ENCODE results near the gene RAPSN. TPM values are rescaled to one million over a fixed set of nuclear protein-coding genes. Genes with fewer than 3 reads are reported as not detected.
A peak's percentile ranks its signal among the peaks of the same experiment; 100 is the strongest.

Gene RAPSN
- total RNA-seq, 1 donor = 0.09 TPM

GRCh38 chr11:47410370-47411264 is 38.3 kb downstream of the RAPSN start:
- no peak for DNase-seq (ENCODE audit: low read depth)
- no peak for TF ChIP-seq CTCF (IDR thresholded peaks at IDR 0.05; ENCODE audit: insufficient read depth, low read length)
- peak overlapping the region; percentile 97 for H3K4me3 ChIP-seq (ENCODE audit: low read depth, low read length)

GRCh38 chr11:47409440-47410369 is 39.2 kb downstream of the RAPSN start:
- no peak for TF ChIP-seq CTCF (IDR thresholded peaks at IDR 0.05; ENCODE audit: insufficient read depth, low read length)
- peak; percentile 32 for DNase-seq (ENCODE audit: low read depth)
- peak overlapping the region; percentile 97 for H3K4me3 ChIP-seq (ENCODE audit: low read depth, low read length)

- DNase-seq (ENCODE audit: low read depth) = peak; percentile 78
- TF ChIP-seq CTCF (IDR thresholded peaks at IDR 0.05; ENCODE audit: insufficient read depth, low read length) = no peak
- peak overlapping the region; percentile 97 for H3K4me3 ChIP-seq (ENCODE audit: low read depth, low read length)
Measured at GRCh38 chr11:47408598-47409439, 40.1 kb downstream of the RAPSN start.

GRCh38 chr11:47407746-47408590 is 41.0 kb downstream of the RAPSN start, which contains the start of gene SLC39A13:
TSS of gene SLC39A13 (plus strand) at chr11:47408590. CDS start at chr11:47410095, 1,505 bp downstream.
- peak; percentile 55 for TF ChIP-seq CTCF (IDR thresholded peaks at IDR 0.05; ENCODE audit: insufficient read depth, low read length)
- DNase-seq (ENCODE audit: low read depth) = peak; percentile 94
- H3K4me3 ChIP-seq (ENCODE audit: low read depth, low read length) = peak within 1 kb of the TSS; percentile 97

- H3K4me3 ChIP-seq (ENCODE audit: low read depth, low read length) = peak overlapping the region; percentile 73
- DNase-seq (ENCODE audit: low read depth) = no peak
- TF ChIP-seq CTCF (IDR thresholded peaks at IDR 0.05; ENCODE audit: insufficient read depth, low read length) = peak; percentile 18
Measured at GRCh38 chr11:47406896-47407745, 41.8 kb downstream of the RAPSN start.
